OCI-LY1 (cell line): ENCODE data around the gene MBD6.

Source experiments
- H2AFZ ChIP-seq: fragments of 200-600 bp; sonication (generic), shearing (Covaris generic); 2 replicates; pipeline ENCODE4 v1.6.0; 2014; ENCODE audit warnings: antibody characterized with exemption, mild to moderate bottlenecking, low read length
- H3F3A ChIP-seq: fragments of 200-600 bp; sonication (generic), shearing (Covaris generic); 2 replicates; pipeline ENCODE4 v1.6.0; 2014; ENCODE audit warnings: mild to moderate bottlenecking, antibody characterized with exemption, low read length, moderate library complexity; ENCODE audit not compliant: insufficient read depth
- H3K27ac ChIP-seq: fragments of 200-600 bp; sonication (generic); 2 replicates; pipeline ENCODE4 v1.5.1; 2014; ENCODE audit warnings: low read length, mixed run types, mild to moderate bottlenecking, low read depth; ENCODE audit not compliant: poor library complexity, severe bottlenecking
- H3K27me3 ChIP-seq: fragments of 200-600 bp; sonication (generic); 2 replicates; pipeline ENCODE4 v1.6.0; 2014; ENCODE audit warnings: antibody characterized with exemption, mild to moderate bottlenecking, low read length, moderate library complexity; ENCODE audit not compliant: insufficient read depth
- H3K36me3 ChIP-seq: fragments of 200-600 bp; sonication (generic); 2 replicates; pipeline ENCODE4 v1.6.1; 2014; ENCODE audit warnings: mild to moderate bottlenecking, antibody characterized with exemption, low read length, moderate library complexity, mixed read lengths; ENCODE audit not compliant: insufficient read depth
- H3K4me1 ChIP-seq: fragments of 200-600 bp; sonication (generic); 2 replicates; pipeline ENCODE4 v1.5.1; 2014; ENCODE audit warnings: mild to moderate bottlenecking, low read length, moderate library complexity; ENCODE audit not compliant: insufficient read depth, severe bottlenecking
- H3K4me2 ChIP-seq: fragments of 200-600 bp; sonication (generic), shearing (Covaris generic); 2 replicates; pipeline ENCODE4 v1.6.1; 2014; ENCODE audit warnings: low read length
- H3K4me3 ChIP-seq: fragments of 200-600 bp; sonication (generic); 2 replicates; pipeline ENCODE4 v1.5.1; 2014; ENCODE audit warnings: low read length, low read depth, mild to moderate bottlenecking, mixed read lengths; ENCODE audit not compliant: poor library complexity, severe bottlenecking
- H3K79me2 ChIP-seq: fragments of 200-600 bp; shearing (Covaris generic); 2 replicates; pipeline ENCODE4 v1.6.1; 2016; ENCODE audit warnings: mixed run types, low read length, mixed read lengths; ENCODE audit not compliant: insufficient read depth
- H3K9ac ChIP-seq: fragments of 200-600 bp; sonication (generic), shearing (Covaris generic); 2 replicates; pipeline ENCODE4 v1.6.1; 2014; ENCODE audit warnings: mild to moderate bottlenecking, low read length, mixed read lengths
- H3K9me2 ChIP-seq: fragments of 200-600 bp; sonication (generic), shearing (Covaris generic); 2 replicates; pipeline ENCODE4 v1.6.1; 2014; ENCODE audit warnings: low read depth, mild to moderate bottlenecking, low read length, mixed read lengths
- H3K9me3 ChIP-seq: fragments of 200-600 bp; shearing (Covaris generic); 2 replicates; pipeline ENCODE4 v1.6.1; 2014; ENCODE audit warnings: low read length, mixed read lengths
- H4K20me1 ChIP-seq: fragments of 200-600 bp; sonication (generic), shearing (Covaris generic); 2 replicates; pipeline ENCODE4 v1.6.0; 2016; ENCODE audit warnings: mild to moderate bottlenecking, low read length; ENCODE audit not compliant: insufficient read depth
- EZH2 ChIP-seq: fragments of 200-600 bp; sonication (generic), shearing (Covaris generic); IDR thresholded peaks from 2 replicates; pipeline ENCODE4 v1.8.0; 2017; ENCODE audit warnings: borderline replicate concordance, mixed run types, mild to moderate bottlenecking, antibody characterized with exemption, low read length, moderate library complexity, mixed read lengths
- TF ChIP-seq, protein P1 (sequence below): fragments of 200-600 bp; sonication (generic), shearing (Covaris generic); IDR thresholded peaks from 2 replicates; pipeline ENCODE4 v1.5.1; 2017; ENCODE audit warnings: mild to moderate bottlenecking, antibody characterized with exemption, low read length, moderate library complexity, mixed read lengths

Gene MBD6

DNA sequence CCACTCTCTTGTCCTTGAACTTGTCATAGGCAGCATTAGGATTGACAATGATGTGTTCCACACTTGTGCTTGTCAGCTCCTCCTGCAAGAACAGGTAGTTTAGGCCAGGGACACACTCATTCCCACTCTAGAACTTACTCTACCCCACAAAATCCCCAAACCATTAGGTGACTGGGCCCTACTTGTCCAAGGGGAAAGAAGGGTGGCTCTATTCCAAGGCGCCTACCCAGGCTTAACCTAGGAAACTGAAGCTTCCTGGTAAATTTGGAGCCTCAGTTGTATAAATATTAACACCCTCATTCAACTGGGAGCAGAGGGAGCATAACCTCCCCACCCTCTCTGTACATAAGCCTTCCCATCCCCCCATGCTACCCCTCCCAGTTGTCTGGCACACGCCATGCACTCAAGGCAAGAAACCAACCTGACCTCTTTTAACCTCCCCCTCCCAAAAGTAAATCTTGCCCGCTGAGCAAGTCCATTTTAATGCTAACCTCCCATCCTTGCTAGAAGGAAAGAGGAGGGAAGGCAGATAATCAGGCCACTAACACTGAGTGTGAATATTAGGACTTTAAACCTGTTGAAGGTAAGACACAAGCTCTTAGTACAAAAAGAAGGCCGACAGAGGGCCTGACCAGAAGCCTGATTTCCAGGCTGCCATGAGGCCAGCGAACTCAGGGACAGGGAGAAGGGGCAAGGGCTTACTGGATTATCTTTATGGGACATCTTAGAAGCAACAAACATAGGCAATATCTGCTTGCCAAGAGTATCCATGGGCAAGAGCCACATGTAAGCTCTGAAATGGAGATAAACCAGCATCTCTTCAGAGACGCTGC is 13.4 kb downstream of the MBD6 start:
- TF ChIP-seq, protein P1, sequence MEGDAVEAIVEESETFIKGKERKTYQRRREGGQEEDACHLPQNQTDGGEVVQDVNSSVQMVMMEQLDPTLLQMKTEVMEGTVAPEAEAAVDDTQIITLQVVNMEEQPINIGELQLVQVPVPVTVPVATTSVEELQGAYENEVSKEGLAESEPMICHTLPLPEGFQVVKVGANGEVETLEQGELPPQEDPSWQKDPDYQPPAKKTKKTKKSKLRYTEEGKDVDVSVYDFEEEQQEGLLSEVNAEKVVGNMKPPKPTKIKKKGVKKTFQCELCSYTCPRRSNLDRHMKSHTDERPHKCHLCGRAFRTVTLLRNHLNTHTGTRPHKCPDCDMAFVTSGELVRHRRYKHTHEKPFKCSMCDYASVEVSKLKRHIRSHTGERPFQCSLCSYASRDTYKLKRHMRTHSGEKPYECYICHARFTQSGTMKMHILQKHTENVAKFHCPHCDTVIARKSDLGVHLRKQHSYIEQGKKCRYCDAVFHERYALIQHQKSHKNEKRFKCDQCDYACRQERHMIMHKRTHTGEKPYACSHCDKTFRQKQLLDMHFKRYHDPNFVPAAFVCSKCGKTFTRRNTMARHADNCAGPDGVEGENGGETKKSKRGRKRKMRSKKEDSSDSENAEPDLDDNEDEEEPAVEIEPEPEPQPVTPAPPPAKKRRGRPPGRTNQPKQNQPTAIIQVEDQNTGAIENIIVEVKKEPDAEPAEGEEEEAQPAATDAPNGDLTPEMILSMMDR = no peak
- no peak for TF ChIP-seq EZH2
- Histone ChIP-seq H3K4me1 (no peaks in the 10 kb centered on the region), H3K27me3 (no peaks in the 10 kb centered on the region), H3K79me2 (no peaks in the 10 kb centered on the region), H3K9me2 (no peaks in the 10 kb centered on the region), H3F3A (no peaks in the 10 kb centered on the region), H3K9me3 (no peaks in the 10 kb centered on the region), H3K36me3 (peaks cover 61% of the 10 kb centered on the region), H3K27ac (no peak overlapping the region), H3K9ac (no peak overlapping the region), H2AFZ (no peak overlapping the region), H4K20me1 (no peaks in the 10 kb centered on the region), H3K4me2 (no peak overlapping the region), H3K4me3 (no peak overlapping the region)

DNA sequence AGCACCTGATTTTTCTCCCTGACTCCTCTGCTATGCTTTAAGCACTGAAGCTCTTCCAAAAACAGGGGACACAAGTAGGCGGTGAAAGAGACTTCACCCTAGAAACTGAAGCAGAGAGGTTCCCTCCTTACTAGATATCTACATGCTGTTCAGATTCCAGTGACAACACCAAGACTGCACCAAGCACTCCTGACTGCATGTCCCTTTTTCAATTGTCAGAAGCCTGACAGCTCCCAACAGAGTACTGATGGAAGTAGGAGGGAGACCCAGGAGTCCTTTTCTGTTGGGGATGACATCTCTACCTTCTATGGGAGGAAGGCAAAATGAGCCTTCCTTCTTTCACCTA is 13.9 kb downstream of the MBD6 start:
- no peaks in the 10 kb centered on the region for H3F3A ChIP-seq
- no peaks in the 10 kb centered on the region for H3K27me3 ChIP-seq
- peaks cover 62% of the 10 kb centered on the region for H3K36me3 ChIP-seq
- H4K20me1 ChIP-seq = no peaks in the 10 kb centered on the region
- H3K4me3 ChIP-seq = no peak overlapping the region
- no peak overlapping the region for H3K4me2 ChIP-seq
- no peak overlapping the region for H2AFZ ChIP-seq
- H3K4me1 ChIP-seq = no peaks in the 10 kb centered on the region
- no peak overlapping the region for H3K9ac ChIP-seq
- H3K79me2 ChIP-seq = no peaks in the 10 kb centered on the region
- no peak overlapping the region for H3K27ac ChIP-seq
- TF ChIP-seq, protein P1 = no peak
- TF ChIP-seq EZH2 = no peak
- no peaks in the 10 kb centered on the region for H3K9me3 ChIP-seq
- no peaks in the 10 kb centered on the region for H3K9me2 ChIP-seq

DNA sequence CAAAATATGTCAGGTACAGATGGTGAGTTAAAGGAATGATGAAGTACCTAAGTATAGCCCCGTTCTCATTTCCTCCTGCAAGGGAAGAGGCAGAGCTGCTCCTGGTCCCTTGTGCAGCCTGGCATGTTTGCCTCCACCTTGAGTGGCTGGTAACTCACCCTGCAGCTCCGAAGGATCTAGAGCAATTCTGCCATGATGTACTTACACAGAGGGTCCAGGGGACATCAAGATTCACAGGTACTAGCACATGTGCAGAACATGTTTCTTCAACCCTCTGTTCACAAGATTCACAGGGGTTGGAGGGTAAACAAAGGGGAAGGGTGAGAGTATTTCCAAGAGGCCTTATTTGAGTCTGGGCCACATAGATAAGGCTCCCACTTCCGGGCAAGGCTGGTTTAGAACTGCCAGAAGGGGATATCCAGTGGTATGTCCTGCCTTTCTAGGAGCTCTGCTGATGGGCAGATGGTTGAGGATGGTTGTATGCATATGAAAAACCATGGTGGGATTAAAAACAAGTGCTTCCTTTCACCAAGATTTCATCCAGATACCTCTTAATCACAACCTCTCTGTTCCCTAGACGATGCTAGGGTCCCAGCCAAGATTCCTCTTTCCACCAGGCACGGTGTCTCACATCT is 16.6 kb downstream of the MBD6 start:
- Histone ChIP-seq H3K4me2 (no peak overlapping the region), H3K79me2 (no peaks in the 10 kb centered on the region), H2AFZ (no peak overlapping the region), H3F3A (no peaks in the 10 kb centered on the region), H3K27ac (no peak overlapping the region), H3K36me3 (peaks cover 47% of the 10 kb centered on the region; the same call in 1 of the 2 replicates), H3K9ac (no peak overlapping the region), H4K20me1 (no peaks in the 10 kb centered on the region), H3K27me3 (no peaks in the 10 kb centered on the region), H3K4me1 (no peaks in the 10 kb centered on the region), H3K9me2 (no peaks in the 10 kb centered on the region), H3K9me3 (no peaks in the 10 kb centered on the region), H3K4me3 (no peak overlapping the region)
- TF ChIP-seq, protein P1 = no peak
- TF ChIP-seq EZH2 = no peak
